Measurements from ENCODE around the gene PTPRM.

Gene PTPRM

GRCh38 chr18:8242151-8242696 is 675.1 kb downstream of the PTPRM start:
- POLR2A ChIA-PET (ENCODE audit: low non-redundant PET): no interaction called here

GRCh38 chr18:8247700-8248099 is 680.6 kb downstream of the PTPRM start:
- POLR2A ChIA-PET (ENCODE audit: low non-redundant PET): no interaction called here
- no peak overlapping the region for H3K27ac ChIP-seq
- DNase-seq (ENCODE audit: low spot score): no peak
- TF ChIP-seq CTCF (conservative IDR thresholded peaks at IDR 0.05; ENCODE audit: low read depth): no peak
- CTCF ChIA-PET: no interaction called here

More at GRCh38 chr18:8242151-8242696, 675.1 kb downstream of the PTPRM start:
- H3K27ac ChIP-seq: no peak overlapping the region
- no peak for TF ChIP-seq CTCF (conservative IDR thresholded peaks at IDR 0.05; ENCODE audit: low read depth)
- CTCF ChIA-PET: no interaction called here
- DNase-seq (ENCODE audit: low spot score): no peak

- TF ChIP-seq CTCF (conservative IDR thresholded peaks at IDR 0.05; ENCODE audit: low read depth): no peak
- CTCF ChIA-PET: no interaction called here
- POLR2A ChIA-PET (ENCODE audit: low non-redundant PET): no interaction called here
- H3K27ac ChIP-seq: no peak overlapping the region
- DNase-seq (ENCODE audit: low spot score): no peak
These were observed 681.5 kb downstream of the PTPRM start for GRCh38 chr18:8248576-8248975.

- DNase-seq (ENCODE audit: low spot score): no peak
- ChIA-PET CTCF (interaction anchor here (0.6 kb wide), 2 partner anchors 140 to 1541 kb away, joined by 3 to 4 read pairs; no protein-coding TSS in a partner anchor), POLR2A (ENCODE audit: low non-redundant PET) (no interaction called here)
- TF ChIP-seq CTCF (conservative IDR thresholded peaks at IDR 0.05; ENCODE audit: low read depth): no peak
- no peak overlapping the region for H3K27ac ChIP-seq
These were observed 682.7 kb downstream of the PTPRM start for GRCh38 chr18:8249811-8250210.

GRCh38 chr18:8252371-8252770 is 685.3 kb downstream of the PTPRM start:
- no peak for DNase-seq (ENCODE audit: low spot score)
- no peak overlapping the region for H3K27ac ChIP-seq
- ChIA-PET POLR2A (ENCODE audit: low non-redundant PET) (no interaction called here), CTCF (no interaction called here)
- TF ChIP-seq CTCF (conservative IDR thresholded peaks at IDR 0.05; ENCODE audit: low read depth): no peak

- no peak for TF ChIP-seq CTCF (conservative IDR thresholded peaks at IDR 0.05; ENCODE audit: low read depth)
- DNase-seq (ENCODE audit: low spot score): no peak
- H3K27ac ChIP-seq: no peak overlapping the region
- CTCF ChIA-PET: no interaction called here
- POLR2A ChIA-PET (ENCODE audit: low non-redundant PET): no interaction called here
These were observed 686.8 kb downstream of the PTPRM start for GRCh38 chr18:8253944-8254343.

- ChIA-PET POLR2A (ENCODE audit: low non-redundant PET) (no interaction called here), CTCF (no interaction called here)
- no peak overlapping the region for H3K27ac ChIP-seq
- DNase-seq (ENCODE audit: low spot score): no peak
- no peak for TF ChIP-seq CTCF (conservative IDR thresholded peaks at IDR 0.05; ENCODE audit: low read depth)
These were observed 687.5 kb downstream of the PTPRM start for GRCh38 chr18:8254654-8255053.

Data from RWPE1 (cell line).